ENCODE data around the gene RBM38.

RBM38 gene

DNA sequence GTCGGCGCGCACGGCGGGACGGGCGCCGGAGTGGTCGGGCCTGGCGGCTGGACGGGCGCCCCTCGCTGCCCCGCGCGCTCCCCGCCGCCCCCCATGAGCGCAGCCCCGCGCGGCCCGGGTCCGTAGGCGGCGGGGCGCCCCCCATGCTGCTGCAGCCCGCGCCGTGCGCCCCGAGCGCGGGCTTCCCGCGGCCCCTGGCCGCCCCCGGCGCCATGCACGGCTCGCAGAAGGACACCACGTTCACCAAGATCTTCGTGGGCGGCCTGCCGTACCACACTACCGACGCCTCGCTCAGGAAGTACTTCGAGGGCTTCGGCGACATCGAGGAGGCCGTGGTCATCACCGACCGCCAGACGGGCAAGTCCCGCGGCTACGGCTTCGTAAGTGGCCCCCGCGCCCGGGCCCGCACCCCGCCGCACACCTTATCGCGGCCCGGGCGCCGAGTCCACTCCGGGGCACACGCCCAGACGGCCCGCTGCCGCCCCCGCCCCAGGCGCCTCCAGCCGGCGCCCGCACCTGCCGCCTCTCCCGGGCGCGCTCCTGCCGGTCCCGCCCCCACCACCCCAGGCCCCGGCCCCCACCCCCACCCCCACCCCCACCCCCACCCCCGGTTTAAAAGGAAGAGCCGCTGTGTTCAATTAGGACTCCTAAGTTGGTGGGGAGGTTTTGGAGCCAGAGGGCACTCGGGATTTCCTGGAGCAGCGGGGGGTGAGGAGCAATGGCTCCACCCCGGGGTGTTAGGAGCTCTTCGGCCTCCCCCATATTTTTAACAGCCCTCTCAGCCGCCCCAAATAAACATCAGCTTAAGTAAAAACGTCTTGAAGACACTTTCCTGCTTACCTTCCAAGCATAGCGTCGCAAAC lies 474 bp downstream of the RBM38 start:
- DNase-seq (ENCODE audit: low read depth) = no peak

GRCh38 chr20:57392512-57393271 lies 1.5 kb downstream of the RBM38 start:
- no peak for DNase-seq (ENCODE audit: low read depth)

- DNase-seq (ENCODE audit: low read depth) = no peak
These were observed 2.3 kb downstream of the RBM38 start for GRCh38 chr20:57393321-57394120.

GRCh38 chr20:57394121-57395082 lies 3.2 kb downstream of the RBM38 start:
- no peak for DNase-seq (ENCODE audit: low read depth)

GRCh38 chr20:57395111-57395966 lies 4.1 kb downstream of the RBM38 start:
- DNase-seq (ENCODE audit: low read depth) = peak; percentile 60

GRCh38 chr20:57396212-57396983 lies 5.2 kb downstream of the RBM38 start:
- DNase-seq (ENCODE audit: low read depth) = no peak

DNA sequence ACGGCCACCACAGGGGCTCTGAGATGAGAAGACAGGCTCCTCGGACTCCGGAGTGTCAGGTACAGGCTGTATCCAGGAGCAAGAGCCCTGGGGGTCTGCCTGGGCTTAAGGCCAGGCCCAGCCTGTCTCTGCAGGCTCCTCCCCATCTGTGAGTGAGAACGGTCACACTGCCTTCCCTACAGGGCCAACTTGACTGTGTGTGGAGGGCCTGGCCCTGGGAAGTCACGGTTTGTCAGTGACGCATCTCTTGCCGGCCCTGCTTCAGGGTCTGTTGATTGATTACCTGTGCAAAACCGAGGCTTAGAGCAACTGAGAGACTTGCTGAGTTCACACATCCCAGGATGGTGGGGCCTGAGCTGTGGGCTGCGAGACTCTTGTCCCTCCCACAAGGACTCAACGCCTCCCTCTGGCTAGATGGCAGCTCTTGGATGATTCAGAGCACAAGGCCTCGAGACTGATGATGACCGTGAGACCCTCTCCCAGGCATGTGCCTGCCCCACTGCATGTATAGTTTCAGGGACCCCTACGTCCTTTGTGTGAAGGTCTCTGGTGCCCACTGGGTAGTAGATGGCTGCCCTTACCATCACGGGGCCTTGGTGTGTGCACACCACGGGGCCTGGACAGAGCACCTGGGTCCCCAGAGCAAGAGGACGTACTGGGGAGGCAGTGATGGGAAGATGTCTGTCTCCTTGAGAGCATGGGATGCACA lies 5.9 kb downstream of the RBM38 start:
- no peak for DNase-seq (ENCODE audit: low read depth)

- DNase-seq (ENCODE audit: low read depth) = no peak
These were observed 6.5 kb downstream of the RBM38 start for GRCh38 chr20:57397693-57398108.

DNA sequence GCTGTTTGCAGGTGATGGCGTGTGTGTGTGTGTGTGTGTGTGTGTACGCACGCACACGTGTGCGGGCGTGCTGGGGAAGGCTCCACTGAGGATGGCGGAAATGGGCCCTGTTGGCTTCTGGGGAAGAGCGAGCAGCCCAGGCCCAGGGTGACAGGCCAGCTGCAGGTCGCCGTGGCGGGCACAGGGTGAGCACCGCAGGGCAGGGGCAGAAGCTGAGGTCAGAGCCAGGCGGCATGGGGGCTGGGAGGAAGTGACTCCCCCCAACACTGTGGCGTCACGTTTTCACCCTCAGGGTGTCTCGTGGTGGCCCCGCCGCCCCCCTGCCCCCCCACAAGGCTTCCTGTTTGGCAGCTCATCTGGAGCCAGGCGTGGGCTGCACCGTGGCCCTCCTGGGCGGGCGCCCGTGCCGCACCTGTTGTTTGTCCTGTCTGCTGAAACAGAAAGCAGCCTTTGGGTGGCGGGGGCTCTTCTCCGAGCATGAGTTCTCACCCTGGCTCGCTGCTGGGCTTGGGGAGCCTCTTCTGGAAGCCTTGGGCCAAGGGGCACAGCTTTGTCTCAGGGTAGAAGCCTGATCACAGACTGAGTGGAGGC lies 7.1 kb downstream of the RBM38 start:
- no peak for DNase-seq (ENCODE audit: low read depth)

DNA sequence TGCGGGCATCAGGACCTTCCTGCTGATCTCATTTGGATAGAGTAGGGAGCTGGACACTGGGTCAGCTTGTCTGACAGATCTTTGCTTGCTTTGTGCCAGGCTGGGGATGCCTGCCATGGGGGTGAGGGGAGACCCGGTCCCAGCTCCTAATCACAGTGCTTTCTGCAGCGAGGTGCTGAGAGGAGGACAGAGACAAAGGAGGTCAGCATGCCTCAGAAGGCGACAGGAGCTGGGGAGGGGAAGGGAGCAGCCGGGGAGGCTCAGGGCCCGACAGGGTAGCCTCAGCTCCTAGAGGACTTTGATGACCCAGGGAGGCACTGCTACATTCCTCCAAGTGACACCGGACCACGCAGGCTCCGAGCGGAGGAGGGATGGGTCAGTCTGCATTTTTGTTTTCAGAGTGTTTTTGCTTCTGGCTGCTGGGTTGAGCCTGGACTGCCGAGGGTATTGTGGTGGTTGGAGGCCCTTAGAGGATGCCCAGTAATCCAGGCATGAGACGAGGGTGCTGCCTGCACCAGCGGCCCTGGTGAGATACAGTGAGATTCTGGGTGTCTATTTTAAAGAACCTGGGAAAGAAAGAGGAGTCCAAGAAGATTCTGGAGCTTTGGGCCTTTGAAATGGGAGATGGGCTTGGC lies 7.8 kb downstream of the RBM38 start:
- no peak for DNase-seq (ENCODE audit: low read depth)

DNA sequence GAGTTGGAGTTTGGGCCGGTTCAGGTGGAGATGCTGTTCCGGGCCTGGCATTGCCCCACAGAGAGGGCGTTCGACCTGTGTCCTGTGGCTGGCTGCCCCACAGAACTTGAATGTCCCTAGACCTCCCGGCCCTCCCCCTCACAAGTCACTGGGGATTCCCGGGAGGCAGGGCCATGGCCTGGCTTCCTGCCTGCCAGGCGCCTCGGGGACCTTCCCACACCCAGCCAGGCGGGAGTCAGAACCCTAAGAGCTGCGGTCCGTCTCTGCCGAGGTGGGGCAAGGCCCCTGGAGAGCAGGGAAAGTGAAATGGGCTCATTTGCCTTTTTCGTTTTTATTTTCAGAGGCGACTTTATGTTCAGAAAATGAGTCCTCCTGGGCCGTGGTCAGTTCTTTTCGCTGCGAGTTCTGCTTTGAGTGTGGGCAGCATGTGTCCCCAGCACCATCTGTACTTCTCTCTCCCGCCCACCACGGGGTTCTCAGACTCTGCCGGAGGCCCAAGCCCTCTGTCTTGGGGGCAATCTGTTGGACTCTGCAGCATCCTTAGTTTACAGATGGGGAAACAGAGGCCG lies 8.5 kb downstream of the RBM38 start:
- DNase-seq (ENCODE audit: low read depth) = peak; percentile 22

DNA sequence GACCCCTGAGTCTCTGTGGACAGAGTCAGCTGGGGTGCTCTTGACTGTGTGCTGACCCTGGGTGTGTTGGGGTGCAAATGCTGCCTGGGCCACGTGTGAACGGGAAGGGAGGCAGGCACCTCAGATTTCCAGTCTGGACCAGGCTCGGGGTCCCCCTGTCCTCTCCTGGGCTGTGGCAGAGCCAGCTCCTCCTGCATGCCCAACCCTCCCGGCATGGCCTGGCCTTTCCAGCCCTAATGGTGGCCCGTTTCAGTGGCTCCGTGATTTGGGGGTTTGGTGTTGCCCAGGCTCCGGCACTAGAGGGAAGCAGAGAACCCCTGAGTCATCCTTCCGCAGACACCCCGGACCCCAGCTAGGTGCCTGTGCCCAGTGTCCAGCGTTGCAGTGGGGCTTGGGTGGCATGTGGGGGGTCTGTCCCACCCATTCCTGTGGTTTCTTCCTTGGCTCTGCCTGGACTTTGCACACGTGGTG lies 9.1 kb downstream of the RBM38 start:
- DNase-seq (ENCODE audit: low read depth) = no peak

- DNase-seq (ENCODE audit: low read depth) = no peak
These were observed 9.8 kb downstream of the RBM38 start for GRCh38 chr20:57400821-57401564.

DNA sequence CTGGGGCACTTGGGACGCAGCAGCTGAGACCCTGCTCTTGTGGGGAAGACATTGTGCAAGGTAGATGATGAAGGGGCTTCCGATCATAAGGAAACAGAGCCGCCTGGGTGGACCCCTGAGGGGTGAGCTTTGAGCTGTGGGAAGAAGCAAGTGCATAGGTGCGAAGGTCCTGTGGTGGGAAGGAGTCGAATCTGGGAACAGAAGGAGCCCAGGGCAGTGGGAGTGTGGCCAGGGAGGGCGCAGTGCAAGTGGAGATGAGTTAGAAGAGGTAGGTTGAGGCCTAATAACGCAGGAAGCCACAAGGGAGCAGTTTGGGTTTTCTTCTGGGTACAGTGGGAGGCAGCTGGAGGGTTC lies 10.3 kb downstream of the RBM38 start:
- DNase-seq (ENCODE audit: low read depth) = no peak

- DNase-seq (ENCODE audit: low read depth) = no peak
These were observed 11.3 kb downstream of the RBM38 start for GRCh38 chr20:57402206-57403125.

GRCh38 chr20:57403216-57403615 lies 12.0 kb downstream of the RBM38 start:
- no peak for DNase-seq (ENCODE audit: low read depth)
